ENCODE measurements around the gene PYDC2. TPM values are rescaled to one million over a fixed set of nuclear protein-coding genes. Genes with fewer than 3 reads are reported as not detected.

Gene PYDC2
- total RNA-seq, 1 donor, result not detected

- Histone ChIP-seq H2AFZ (ENCODE audit: low read length) (no peak overlapping the region), H3K4me3 (ENCODE audit: insufficient read depth, low read length) (no peak overlapping the region), H4K20me1 (ENCODE audit: insufficient read depth, low read length) (no peaks in the 10 kb centered on the region), H3K27ac (ENCODE audit: low read depth, low read length) (no peak overlapping the region), H3K4me2 (ENCODE audit: insufficient read depth, low read length) (no peak overlapping the region), H3K9me3 (ENCODE audit: low read depth, low read length) (no peaks in the 10 kb centered on the region), H3K79me2 (ENCODE audit: insufficient read depth, low read length) (no peaks in the 10 kb centered on the region), H3K27me3 (ENCODE audit: insufficient read depth, low read length) (no peaks in the 10 kb centered on the region), H3K4me1 (ENCODE audit: insufficient read depth, low read length) (no peaks in the 10 kb centered on the region), H3K36me3 (ENCODE audit: insufficient read depth, low read length) (no peaks in the 10 kb centered on the region)
- DNase-seq (ENCODE audit: insufficient read length, low spot score, missing footprints), result no peak
- no peak for TF ChIP-seq CTCF (IDR thresholded peaks at IDR 0.05; ENCODE audit: extremely low read depth, low read depth, low read length)
Observed at GRCh38 chr3:191438150-191438814, 22.7 kb upstream of the PYDC2 start.

DNA sequence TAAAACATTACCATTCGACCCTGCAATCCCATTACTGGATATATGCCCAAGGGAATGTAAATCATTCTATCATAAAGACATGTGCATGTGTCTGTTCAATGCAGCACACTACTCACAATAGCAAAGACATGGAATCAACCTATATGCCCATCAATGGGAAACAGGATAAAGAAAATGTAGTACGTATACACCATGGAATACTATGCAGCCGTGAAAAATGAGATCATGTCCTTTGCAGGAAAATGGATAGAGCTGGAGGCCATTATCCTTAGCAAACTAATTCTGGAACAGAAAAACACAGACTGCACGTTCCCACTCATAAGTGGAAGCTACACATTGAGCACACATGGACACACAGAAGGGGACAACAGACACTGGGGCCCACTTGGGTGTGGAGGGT, 20.4 kb upstream of the PYDC2 start:
- no peak overlapping the region for H2AFZ ChIP-seq (ENCODE audit: low read length)
- no peak overlapping the region for H3K4me2 ChIP-seq (ENCODE audit: insufficient read depth, low read length)
- no peaks in the 10 kb centered on the region for H4K20me1 ChIP-seq (ENCODE audit: insufficient read depth, low read length)
- H3K27me3 ChIP-seq (ENCODE audit: insufficient read depth, low read length), result no peaks in the 10 kb centered on the region
- no peaks in the 10 kb centered on the region for H3K79me2 ChIP-seq (ENCODE audit: insufficient read depth, low read length)
- DNase-seq (ENCODE audit: insufficient read length, low spot score, missing footprints), result no peak
- no peaks in the 10 kb centered on the region for H3K4me1 ChIP-seq (ENCODE audit: insufficient read depth, low read length)
- no peak overlapping the region for H3K27ac ChIP-seq (ENCODE audit: low read depth, low read length)
- H3K36me3 ChIP-seq (ENCODE audit: insufficient read depth, low read length), result no peaks in the 10 kb centered on the region
- no peak for TF ChIP-seq CTCF (IDR thresholded peaks at IDR 0.05; ENCODE audit: extremely low read depth, low read depth, low read length)
- H3K4me3 ChIP-seq (ENCODE audit: insufficient read depth, low read length), result no peak overlapping the region
- H3K9me3 ChIP-seq (ENCODE audit: low read depth, low read length), result no peaks in the 10 kb centered on the region

DNA sequence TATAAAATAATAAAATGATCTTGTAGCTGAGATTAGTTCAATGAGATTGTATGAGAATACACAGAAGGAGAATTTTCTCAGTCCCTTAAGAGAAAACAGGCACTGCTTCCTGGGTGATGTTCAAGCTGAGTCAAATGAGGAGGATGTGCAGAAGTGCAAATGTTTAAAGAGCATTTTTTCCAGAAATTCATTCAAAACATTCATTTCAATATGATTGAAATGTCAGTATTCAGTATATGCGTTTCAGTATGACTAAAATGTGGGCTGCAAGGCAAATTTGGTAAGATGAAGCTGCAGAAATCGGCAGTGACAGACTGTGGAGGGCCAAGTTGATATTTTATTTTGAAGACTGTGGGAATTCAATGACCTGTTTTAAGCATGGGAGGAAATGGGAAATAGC, 19.3 kb upstream of the PYDC2 start:
- H3K27ac ChIP-seq (ENCODE audit: low read depth, low read length), result no peak overlapping the region
- no peak for DNase-seq (ENCODE audit: insufficient read length, low spot score, missing footprints)
- no peak for TF ChIP-seq CTCF (IDR thresholded peaks at IDR 0.05; ENCODE audit: extremely low read depth, low read depth, low read length)

GRCh38 chr3:191444569-191444968, 16.4 kb upstream of the PYDC2 start:
- Histone ChIP-seq H3K9me3 (ENCODE audit: low read depth, low read length) (no peaks in the 10 kb centered on the region), H4K20me1 (ENCODE audit: insufficient read depth, low read length) (no peaks in the 10 kb centered on the region), H3K36me3 (ENCODE audit: insufficient read depth, low read length) (no peaks in the 10 kb centered on the region), H3K27me3 (ENCODE audit: insufficient read depth, low read length) (no peaks in the 10 kb centered on the region), H2AFZ (ENCODE audit: low read length) (no peak overlapping the region), H3K4me2 (ENCODE audit: insufficient read depth, low read length) (no peak overlapping the region), H3K4me1 (ENCODE audit: insufficient read depth, low read length) (no peaks in the 10 kb centered on the region), H3K79me2 (ENCODE audit: insufficient read depth, low read length) (no peaks in the 10 kb centered on the region), H3K27ac (ENCODE audit: low read depth, low read length) (no peak overlapping the region), H3K4me3 (ENCODE audit: insufficient read depth, low read length) (no peak overlapping the region)
- TF ChIP-seq CTCF (IDR thresholded peaks at IDR 0.05; ENCODE audit: extremely low read depth, low read depth, low read length), result no peak
- DNase-seq (ENCODE audit: insufficient read length, low spot score, missing footprints), result no peak

More for the DNA sequence above, 19.3 kb upstream of the PYDC2 start:
- Histone ChIP-seq H3K4me3 (ENCODE audit: insufficient read depth, low read length) (no peak overlapping the region), H4K20me1 (ENCODE audit: insufficient read depth, low read length) (no peaks in the 10 kb centered on the region), H3K4me1 (ENCODE audit: insufficient read depth, low read length) (no peaks in the 10 kb centered on the region), H3K36me3 (ENCODE audit: insufficient read depth, low read length) (no peaks in the 10 kb centered on the region), H3K79me2 (ENCODE audit: insufficient read depth, low read length) (no peaks in the 10 kb centered on the region), H3K4me2 (ENCODE audit: insufficient read depth, low read length) (no peak overlapping the region), H2AFZ (ENCODE audit: low read length) (no peak overlapping the region), H3K27me3 (ENCODE audit: insufficient read depth, low read length) (no peaks in the 10 kb centered on the region), H3K9me3 (ENCODE audit: low read depth, low read length) (no peaks in the 10 kb centered on the region)
